ENCODE data around the gene TSHZ2.
"Not testable (repeated sequence)": the region's sequence is repeated elsewhere in the genome, so short reads cannot be mapped to it uniquely, and the experiment has no call there.

Gene TSHZ2

GRCh38 chr20:53494753-53495152 lies 522.6 kb downstream of the TSHZ2 start:
- no peak for DNase-seq

GRCh38 chr20:53495398-53496092 lies 523.4 kb downstream of the TSHZ2 start:
- DNase-seq, result no peak

- DNase-seq, result no peak
These were observed 525.1 kb downstream of the TSHZ2 start for GRCh38 chr20:53497246-53497645.

- DNase-seq, result no peak
These were observed 526.2 kb downstream of the TSHZ2 start for GRCh38 chr20:53498341-53498740.

GRCh38 chr20:53500651-53501050 lies 528.5 kb downstream of the TSHZ2 start:
- no peak for DNase-seq

GRCh38 chr20:53502820-53503219 lies 530.7 kb downstream of the TSHZ2 start:
- DNase-seq, result no peak

- DNase-seq, result no peak
These were observed 531.4 kb downstream of the TSHZ2 start for GRCh38 chr20:53503517-53503919.

GRCh38 chr20:53504106-53504505 lies 531.9 kb downstream of the TSHZ2 start:
- DNase-seq, result not testable (repeated sequence)

- no peak for DNase-seq
These were observed 538.1 kb downstream of the TSHZ2 start for GRCh38 chr20:53510262-53510661.

- no peak for DNase-seq
These were observed 538.5 kb downstream of the TSHZ2 start for GRCh38 chr20:53510704-53511103.

GRCh38 chr20:53512076-53512475 lies 539.9 kb downstream of the TSHZ2 start:
- DNase-seq, result no peak

- no peak for DNase-seq
These were observed 541.0 kb downstream of the TSHZ2 start for GRCh38 chr20:53513168-53513488.

- no peak for DNase-seq
These were observed 541.5 kb downstream of the TSHZ2 start for GRCh38 chr20:53513489-53514298.

GRCh38 chr20:53515749-53516148 lies 543.6 kb downstream of the TSHZ2 start:
- no peak for DNase-seq

GRCh38 chr20:53517146-53517545 lies 545.0 kb downstream of the TSHZ2 start:
- DNase-seq, result no peak

- DNase-seq, result not testable (repeated sequence)
These were observed 549.3 kb downstream of the TSHZ2 start for GRCh38 chr20:53521421-53521820.

- no peak for DNase-seq
These were observed 549.9 kb downstream of the TSHZ2 start for GRCh38 chr20:53522026-53522425.

- DNase-seq, result no peak
These were observed 550.5 kb downstream of the TSHZ2 start for GRCh38 chr20:53522696-53523095.

- not testable (repeated sequence) for DNase-seq
These were observed 551.5 kb downstream of the TSHZ2 start for GRCh38 chr20:53523615-53524014.

GRCh38 chr20:53524589-53525312 lies 552.6 kb downstream of the TSHZ2 start:
- DNase-seq, result no peak

GRCh38 chr20:53527196-53527595 lies 555.0 kb downstream of the TSHZ2 start:
- DNase-seq, result no peak

- no peak for DNase-seq
These were observed 557.5 kb downstream of the TSHZ2 start for GRCh38 chr20:53529658-53530057.

GRCh38 chr20:53530440-53530839 lies 558.3 kb downstream of the TSHZ2 start:
- DNase-seq, result no peak

All from RPMI8226 (cell line).